Measurements from ENCODE around the gene OR2A12.

The OR2A12 gene

GRCh38 chr7:144085978-144086377, at the start of gene OR2A12:
Gene OR2A12, plus strand, starts transcription at chr7:144086278. Its CDS starts 8,830 bp downstream, at chr7:144095108.
- DNase-seq (ENCODE audit: extremely low read depth, low read depth) = no peak
- H3K4me3 ChIP-seq (replicated peaks; ENCODE audit: low read depth, low read length) = no peak within 1 kb of the TSS
- TF ChIP-seq CTCF (IDR thresholded peaks at IDR 0.05; ENCODE audit: low read depth, low read length, missing control alignments) = no peak

- no peak for TF ChIP-seq CTCF (IDR thresholded peaks at IDR 0.05; ENCODE audit: low read depth, low read length, missing control alignments)
- DNase-seq (ENCODE audit: extremely low read depth, low read depth) = no peak
- H3K4me3 ChIP-seq (replicated peaks; ENCODE audit: low read depth, low read length) = no peak overlapping the region
Observed at GRCh38 chr7:144036302-144036885, 49.7 kb upstream of the OR2A12 start.

GRCh38 chr7:144037414-144038035, 48.6 kb upstream of the OR2A12 start:
- TF ChIP-seq CTCF (IDR thresholded peaks at IDR 0.05; ENCODE audit: low read depth, low read length, missing control alignments) = no peak
- no peak overlapping the region for H3K4me3 ChIP-seq (replicated peaks; ENCODE audit: low read depth, low read length)
- DNase-seq (ENCODE audit: extremely low read depth, low read depth) = no peak

- no peak overlapping the region for H3K4me3 ChIP-seq (replicated peaks; ENCODE audit: low read depth, low read length)
- TF ChIP-seq CTCF (IDR thresholded peaks at IDR 0.05; ENCODE audit: low read depth, low read length, missing control alignments) = no peak
- no peak for DNase-seq (ENCODE audit: extremely low read depth, low read depth)
Observed at GRCh38 chr7:144038887-144039286, 47.2 kb upstream of the OR2A12 start.

GRCh38 chr7:144048648-144049047, 37.4 kb upstream of the OR2A12 start, which contains the start of gene OR2A5:
Gene OR2A5, plus strand, starts transcription at chr7:144048948. Its CDS starts 1,454 bp downstream, at chr7:144050402.
- H3K4me3 ChIP-seq (replicated peaks; ENCODE audit: low read depth, low read length) = no peak within 1 kb of the TSS
- TF ChIP-seq CTCF (IDR thresholded peaks at IDR 0.05; ENCODE audit: low read depth, low read length, missing control alignments) = no peak
- DNase-seq (ENCODE audit: extremely low read depth, low read depth) = no peak

GRCh38 chr7:144049491-144049890, 36.6 kb upstream of the OR2A12 start:
- no peak for TF ChIP-seq CTCF (IDR thresholded peaks at IDR 0.05; ENCODE audit: low read depth, low read length, missing control alignments)
- no peak for DNase-seq (ENCODE audit: extremely low read depth, low read depth)
- no peak overlapping the region for H3K4me3 ChIP-seq (replicated peaks; ENCODE audit: low read depth, low read length)
